Measurements from ENCODE around the gene HMCN1.

HMCN1 gene

DNA sequence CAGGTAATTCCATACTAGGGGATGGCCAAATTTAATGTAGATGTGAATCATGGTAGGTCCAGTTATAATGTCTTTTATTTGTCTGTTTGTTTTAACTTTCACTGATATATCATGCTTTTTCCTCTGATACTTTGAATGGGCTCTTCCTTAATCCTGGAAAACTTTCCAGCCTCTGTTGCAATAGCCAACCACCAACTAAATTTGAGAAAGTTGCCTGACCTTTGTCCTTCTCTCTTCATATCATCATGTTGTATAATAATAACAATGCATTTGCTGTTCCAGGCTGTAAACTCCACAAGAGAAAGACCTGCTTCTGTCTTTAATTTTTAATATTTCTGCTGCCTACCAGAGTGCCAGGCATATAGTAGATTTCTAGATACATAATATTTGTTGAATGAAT, 146.1 kb downstream of the HMCN1 start:
- DNase-seq, result no peak
- Histone ChIP-seq H3K18ac (ENCODE audit: low read length) (no peak overlapping the region), H2BK12ac (ENCODE audit: low read length) (no peak overlapping the region), H3K79me2 (ENCODE audit: control insufficient read depth, insufficient read depth, low read length, poor library complexity) (no peaks in the 10 kb centered on the region), H2AFZ (ENCODE audit: insufficient read depth, low read length, poor library complexity) (no peak overlapping the region), H2AK5ac (ENCODE audit: low read length) (no peak overlapping the region), H3K4me2 (ENCODE audit: low read length) (no peak overlapping the region), H2BK5ac (ENCODE audit: low read depth, low read length, poor library complexity) (no peak overlapping the region), H3K4me3 (ENCODE audit: low read depth, low read length) (no peak overlapping the region), H3K36me3 (ENCODE audit: control insufficient read depth in 1 of 2, insufficient read depth in 2 of 2, low read length in 2 of 2) (no peaks in the 10 kb centered on the region), H2BK120ac (ENCODE audit: insufficient read depth, low read length, poor library complexity) (no peak overlapping the region), H3K4me1 (ENCODE audit: control insufficient read depth in 1 of 2, insufficient read depth in 2 of 2, low read length in 2 of 2) (no peaks in the 10 kb centered on the region), H3K14ac (ENCODE audit: low read length) (no peak overlapping the region), H4K8ac (ENCODE audit: low read depth, low read length) (no peak overlapping the region), H3K27me3 (ENCODE audit: insufficient read depth, low read length) (no peaks in the 10 kb centered on the region), H3K9me3 (ENCODE audit: insufficient read depth, low read depth, low read length) (no peaks in the 10 kb centered on the region), H3K79me1 (ENCODE audit: low read length) (no peaks in the 10 kb centered on the region), H3K27ac (ENCODE audit: low read depth, low read length) (no peak overlapping the region), H4K12ac (ENCODE audit: low read depth, low read length) (no peak overlapping the region), H4K91ac (ENCODE audit: low read depth, low read length) (no peak overlapping the region), H3K4ac (ENCODE audit: low read depth, low read length) (no peak overlapping the region), H3K9ac (ENCODE audit: low read length) (no peak overlapping the region), H3K23ac (ENCODE audit: low read length) (no peak overlapping the region)

GRCh38 chr1:185880779-185881333, 146.7 kb downstream of the HMCN1 start:
- Histone ChIP-seq H3K9ac (ENCODE audit: low read length) (no peak overlapping the region), H3K4me2 (ENCODE audit: low read length) (no peak overlapping the region), H3K27me3 (ENCODE audit: insufficient read depth, low read length) (no peaks in the 10 kb centered on the region), H2BK12ac (ENCODE audit: low read length) (no peak overlapping the region), H3K4me1 (ENCODE audit: control insufficient read depth in 1 of 2, insufficient read depth in 2 of 2, low read length in 2 of 2) (no peaks in the 10 kb centered on the region), H3K27ac (ENCODE audit: low read depth, low read length) (no peak overlapping the region), H3K9me3 (ENCODE audit: insufficient read depth, low read depth, low read length) (no peaks in the 10 kb centered on the region), H3K4ac (ENCODE audit: low read depth, low read length) (no peak overlapping the region), H4K91ac (ENCODE audit: low read depth, low read length) (no peak overlapping the region), H3K79me1 (ENCODE audit: low read length) (no peaks in the 10 kb centered on the region), H2BK5ac (ENCODE audit: low read depth, low read length, poor library complexity) (no peak overlapping the region), H4K8ac (ENCODE audit: low read depth, low read length) (no peak overlapping the region), H2AFZ (ENCODE audit: insufficient read depth, low read length, poor library complexity) (no peak overlapping the region), H4K12ac (ENCODE audit: low read depth, low read length) (no peak overlapping the region), H2AK5ac (ENCODE audit: low read length) (no peak overlapping the region), H3K36me3 (ENCODE audit: control insufficient read depth in 1 of 2, insufficient read depth in 2 of 2, low read length in 2 of 2) (no peaks in the 10 kb centered on the region), H3K4me3 (ENCODE audit: low read depth, low read length) (no peak overlapping the region), H3K79me2 (ENCODE audit: control insufficient read depth, insufficient read depth, low read length, poor library complexity) (no peaks in the 10 kb centered on the region), H3K23ac (ENCODE audit: low read length) (no peak overlapping the region), H3K14ac (ENCODE audit: low read length) (no peak overlapping the region), H3K18ac (ENCODE audit: low read length) (no peak overlapping the region), H2BK120ac (ENCODE audit: insufficient read depth, low read length, poor library complexity) (no peak overlapping the region)
- DNase-seq, result no peak
- WGBS (ENCODE audit: extremely low coverage, insufficient coverage, insufficient read length), result no CpG with 5 or more reads among the region's 7 CpGs

DNA sequence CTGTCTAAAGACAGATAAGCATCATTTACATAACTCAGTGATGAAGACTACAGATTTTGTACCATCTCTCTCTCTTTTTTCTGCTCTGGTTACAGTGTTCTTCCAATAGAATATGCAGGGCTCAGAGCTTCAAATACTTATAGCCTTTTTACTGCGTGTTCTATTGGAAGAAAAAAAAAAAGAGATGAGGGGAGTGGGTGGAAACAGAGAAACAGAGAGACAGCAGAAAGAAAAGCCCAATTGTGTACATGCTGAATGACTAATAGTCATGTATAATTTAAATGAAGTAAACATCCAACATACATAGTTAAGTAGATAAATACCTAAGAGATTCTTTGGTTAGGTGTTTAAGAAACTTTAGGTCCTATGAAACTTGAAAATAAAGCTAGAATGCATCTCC, 151.9 kb downstream of the HMCN1 start:
- Histone ChIP-seq H2BK5ac (ENCODE audit: low read depth, low read length, poor library complexity) (no peak overlapping the region), H3K79me2 (ENCODE audit: control insufficient read depth, insufficient read depth, low read length, poor library complexity) (no peaks in the 10 kb centered on the region), H3K27ac (ENCODE audit: low read depth, low read length) (no peak overlapping the region), H2AK5ac (ENCODE audit: low read length) (no peak overlapping the region), H3K79me1 (ENCODE audit: low read length) (no peaks in the 10 kb centered on the region), H2AFZ (ENCODE audit: insufficient read depth, low read length, poor library complexity) (no peak overlapping the region), H3K18ac (ENCODE audit: low read length) (no peak overlapping the region), H3K9ac (ENCODE audit: low read length) (no peak overlapping the region), H2BK12ac (ENCODE audit: low read length) (no peak overlapping the region), H3K4me1 (ENCODE audit: control insufficient read depth in 1 of 2, insufficient read depth in 2 of 2, low read length in 2 of 2) (no peaks in the 10 kb centered on the region), H4K8ac (ENCODE audit: low read depth, low read length) (no peak overlapping the region), H3K4me2 (ENCODE audit: low read length) (no peak overlapping the region), H4K12ac (ENCODE audit: low read depth, low read length) (no peak overlapping the region), H3K36me3 (ENCODE audit: control insufficient read depth in 1 of 2, insufficient read depth in 2 of 2, low read length in 2 of 2) (no peaks in the 10 kb centered on the region), H3K4ac (ENCODE audit: low read depth, low read length) (no peak overlapping the region), H3K4me3 (ENCODE audit: low read depth, low read length) (no peak overlapping the region), H3K9me3 (ENCODE audit: insufficient read depth, low read depth, low read length) (no peaks in the 10 kb centered on the region), H2BK120ac (ENCODE audit: insufficient read depth, low read length, poor library complexity) (no peak overlapping the region), H3K23ac (ENCODE audit: low read length) (no peak overlapping the region), H3K27me3 (ENCODE audit: insufficient read depth, low read length) (no peaks in the 10 kb centered on the region), H4K91ac (ENCODE audit: low read depth, low read length) (no peak overlapping the region), H3K14ac (ENCODE audit: low read length) (no peak overlapping the region)
- no peak for DNase-seq
- WGBS (ENCODE audit: extremely low coverage, insufficient coverage, insufficient read length), result no CpG with 5 or more reads among the region's 1 CpG

GRCh38 chr1:185886671-185887070, 152.5 kb downstream of the HMCN1 start:
- H3K18ac ChIP-seq (ENCODE audit: low read length), result no peak overlapping the region
- no peak overlapping the region for H3K9ac ChIP-seq (ENCODE audit: low read length)
- WGBS (ENCODE audit: extremely low coverage, insufficient coverage, insufficient read length), result no CpG with 5 or more reads among the region's 4 CpGs
- H3K4ac ChIP-seq (ENCODE audit: low read depth, low read length), result no peak overlapping the region
- H2BK120ac ChIP-seq (ENCODE audit: insufficient read depth, low read length, poor library complexity), result no peak overlapping the region
- H3K79me1 ChIP-seq (ENCODE audit: low read length), result no peaks in the 10 kb centered on the region
- no peaks in the 10 kb centered on the region for H3K4me1 ChIP-seq (ENCODE audit: control insufficient read depth in 1 of 2, insufficient read depth in 2 of 2, low read length in 2 of 2)
- H2BK12ac ChIP-seq (ENCODE audit: low read length), result no peak overlapping the region
- no peaks in the 10 kb centered on the region for H3K27me3 ChIP-seq (ENCODE audit: insufficient read depth, low read length)
- no peak overlapping the region for H3K4me3 ChIP-seq (ENCODE audit: low read depth, low read length)
- no peak overlapping the region for H4K8ac ChIP-seq (ENCODE audit: low read depth, low read length)
- H2AFZ ChIP-seq (ENCODE audit: insufficient read depth, low read length, poor library complexity), result no peak overlapping the region
- no peak for DNase-seq
- H3K27ac ChIP-seq (ENCODE audit: low read depth, low read length), result no peak overlapping the region
- H4K12ac ChIP-seq (ENCODE audit: low read depth, low read length), result no peak overlapping the region
- no peaks in the 10 kb centered on the region for H3K9me3 ChIP-seq (ENCODE audit: insufficient read depth, low read depth, low read length)
- no peak overlapping the region for H3K23ac ChIP-seq (ENCODE audit: low read length)
- H3K36me3 ChIP-seq (ENCODE audit: control insufficient read depth in 1 of 2, insufficient read depth in 2 of 2, low read length in 2 of 2), result no peaks in the 10 kb centered on the region
- no peak overlapping the region for H2AK5ac ChIP-seq (ENCODE audit: low read length)
- H4K91ac ChIP-seq (ENCODE audit: low read depth, low read length), result no peak overlapping the region
- no peak overlapping the region for H2BK5ac ChIP-seq (ENCODE audit: low read depth, low read length, poor library complexity)
- H3K14ac ChIP-seq (ENCODE audit: low read length), result no peak overlapping the region
- no peaks in the 10 kb centered on the region for H3K79me2 ChIP-seq (ENCODE audit: control insufficient read depth, insufficient read depth, low read length, poor library complexity)
- no peak overlapping the region for H3K4me2 ChIP-seq (ENCODE audit: low read length)

Measured in trophoblast cell (in vitro differentiated cells and primary cell).